Hepatocyte (in vitro differentiated cells): ENCODE data around the gene KCP.

Experiments used
- EZH2 ChIP-seq: fragments of 200-600 bp; sonication (generic); IDR thresholded peaks from 2 replicates; pipeline ENCODE4 v1.6.1; 2016; ENCODE audit warnings: antibody characterized with exemption, mild to moderate bottlenecking, borderline replicate concordance
- EZH2phosphoT487 ChIP-seq: fragments of 200-600 bp; sonication (generic); IDR thresholded peaks from one replicate; pipeline ENCODE4 v1.6.1; 2018; ENCODE audit warnings: antibody characterized with exemption, mild to moderate bottlenecking, low read depth, moderate library complexity; ENCODE audit not compliant: unreplicated experiment, severe bottlenecking
- TF ChIP-seq, protein P1 (sequence below): fragments of 200-600 bp; sonication (generic); IDR thresholded peaks from 2 replicates; pipeline ENCODE4 v1.5.1; 2016; ENCODE audit warnings: antibody characterized with exemption, mild to moderate bottlenecking; ENCODE audit not compliant: poor library complexity

DNA sequence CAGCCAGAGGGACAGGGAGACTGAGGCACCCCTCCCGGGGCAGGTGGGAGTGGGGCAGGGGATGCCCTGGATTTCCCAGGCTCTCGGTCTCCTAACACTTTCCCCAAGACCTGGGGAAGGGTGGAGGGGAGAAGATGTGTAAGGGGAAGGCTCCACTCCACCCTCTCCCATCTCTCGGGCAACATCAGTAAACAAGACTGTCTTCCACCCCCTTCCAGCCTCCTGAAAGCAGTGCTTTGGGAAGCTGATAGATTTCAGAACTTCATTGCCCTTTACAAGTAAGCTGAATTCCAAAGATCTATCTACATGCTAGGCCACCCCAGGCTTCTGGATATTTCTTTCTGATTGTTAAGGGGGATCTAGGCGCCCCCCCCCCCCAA is 76.6 kb downstream of the KCP start:
- TF ChIP-seq, protein P1, sequence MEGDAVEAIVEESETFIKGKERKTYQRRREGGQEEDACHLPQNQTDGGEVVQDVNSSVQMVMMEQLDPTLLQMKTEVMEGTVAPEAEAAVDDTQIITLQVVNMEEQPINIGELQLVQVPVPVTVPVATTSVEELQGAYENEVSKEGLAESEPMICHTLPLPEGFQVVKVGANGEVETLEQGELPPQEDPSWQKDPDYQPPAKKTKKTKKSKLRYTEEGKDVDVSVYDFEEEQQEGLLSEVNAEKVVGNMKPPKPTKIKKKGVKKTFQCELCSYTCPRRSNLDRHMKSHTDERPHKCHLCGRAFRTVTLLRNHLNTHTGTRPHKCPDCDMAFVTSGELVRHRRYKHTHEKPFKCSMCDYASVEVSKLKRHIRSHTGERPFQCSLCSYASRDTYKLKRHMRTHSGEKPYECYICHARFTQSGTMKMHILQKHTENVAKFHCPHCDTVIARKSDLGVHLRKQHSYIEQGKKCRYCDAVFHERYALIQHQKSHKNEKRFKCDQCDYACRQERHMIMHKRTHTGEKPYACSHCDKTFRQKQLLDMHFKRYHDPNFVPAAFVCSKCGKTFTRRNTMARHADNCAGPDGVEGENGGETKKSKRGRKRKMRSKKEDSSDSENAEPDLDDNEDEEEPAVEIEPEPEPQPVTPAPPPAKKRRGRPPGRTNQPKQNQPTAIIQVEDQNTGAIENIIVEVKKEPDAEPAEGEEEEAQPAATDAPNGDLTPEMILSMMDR = no peak
- no peak for TF ChIP-seq EZH2phosphoT487
- TF ChIP-seq EZH2 = no peak
